B cell (primary cell): ENCODE results near the gene FAM114A2.

Source experiments
- EZH2 ChIP-seq: IDR thresholded peaks from 2 replicates; pipeline ENCODE4 v1.6.1; 2012; ENCODE audit warnings: borderline replicate concordance, low read depth, mild to moderate bottlenecking, moderate library complexity, low read length; ENCODE audit not compliant: insufficient read depth, poor library complexity, severe bottlenecking
- TF ChIP-seq, protein P1 (sequence below): fragments of 200-600 bp; IDR thresholded peaks from one replicate; pipeline ENCODE4 v1.8.0; 2022; ENCODE audit warnings: antibody characterized with exemption, mild to moderate bottlenecking

DNA sequence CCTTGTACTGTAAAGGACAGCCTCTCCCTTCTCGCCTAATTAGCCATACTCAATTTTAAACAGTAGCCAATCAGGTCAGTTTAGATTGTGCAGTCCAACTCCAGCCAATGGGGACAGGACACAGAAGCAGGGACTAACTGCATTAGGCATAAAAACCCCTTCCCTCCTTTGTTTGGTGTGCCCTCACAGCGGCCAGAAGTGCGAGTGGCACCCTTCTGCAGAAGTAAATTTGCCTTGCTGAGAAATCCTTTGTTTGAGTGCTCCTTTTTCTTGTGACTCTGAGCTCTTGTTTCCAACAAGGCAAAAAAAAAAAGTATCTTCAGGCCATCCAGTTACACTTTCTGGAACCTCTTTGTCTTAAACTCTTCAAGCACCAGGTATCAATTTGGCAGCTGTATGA, 97.4 kb downstream of the FAM114A2 start:
- no peak for TF ChIP-seq EZH2
- TF ChIP-seq, protein P1, sequence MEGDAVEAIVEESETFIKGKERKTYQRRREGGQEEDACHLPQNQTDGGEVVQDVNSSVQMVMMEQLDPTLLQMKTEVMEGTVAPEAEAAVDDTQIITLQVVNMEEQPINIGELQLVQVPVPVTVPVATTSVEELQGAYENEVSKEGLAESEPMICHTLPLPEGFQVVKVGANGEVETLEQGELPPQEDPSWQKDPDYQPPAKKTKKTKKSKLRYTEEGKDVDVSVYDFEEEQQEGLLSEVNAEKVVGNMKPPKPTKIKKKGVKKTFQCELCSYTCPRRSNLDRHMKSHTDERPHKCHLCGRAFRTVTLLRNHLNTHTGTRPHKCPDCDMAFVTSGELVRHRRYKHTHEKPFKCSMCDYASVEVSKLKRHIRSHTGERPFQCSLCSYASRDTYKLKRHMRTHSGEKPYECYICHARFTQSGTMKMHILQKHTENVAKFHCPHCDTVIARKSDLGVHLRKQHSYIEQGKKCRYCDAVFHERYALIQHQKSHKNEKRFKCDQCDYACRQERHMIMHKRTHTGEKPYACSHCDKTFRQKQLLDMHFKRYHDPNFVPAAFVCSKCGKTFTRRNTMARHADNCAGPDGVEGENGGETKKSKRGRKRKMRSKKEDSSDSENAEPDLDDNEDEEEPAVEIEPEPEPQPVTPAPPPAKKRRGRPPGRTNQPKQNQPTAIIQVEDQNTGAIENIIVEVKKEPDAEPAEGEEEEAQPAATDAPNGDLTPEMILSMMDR = no peak
